NCI-H1417 (cell line): Measurements from ENCODE around the gene MLXIPL.
"Not testable (repeated sequence)": the region's sequence is repeated elsewhere in the genome, so short reads cannot be mapped to it uniquely, and the experiment has no call there.

Source experiments
- DNase-seq, 3 experiments: peaks; one replicate each; lab custom pipeline; 2025; lab: John Stamatoyannopoulos, UW

MLXIPL gene

DNA sequence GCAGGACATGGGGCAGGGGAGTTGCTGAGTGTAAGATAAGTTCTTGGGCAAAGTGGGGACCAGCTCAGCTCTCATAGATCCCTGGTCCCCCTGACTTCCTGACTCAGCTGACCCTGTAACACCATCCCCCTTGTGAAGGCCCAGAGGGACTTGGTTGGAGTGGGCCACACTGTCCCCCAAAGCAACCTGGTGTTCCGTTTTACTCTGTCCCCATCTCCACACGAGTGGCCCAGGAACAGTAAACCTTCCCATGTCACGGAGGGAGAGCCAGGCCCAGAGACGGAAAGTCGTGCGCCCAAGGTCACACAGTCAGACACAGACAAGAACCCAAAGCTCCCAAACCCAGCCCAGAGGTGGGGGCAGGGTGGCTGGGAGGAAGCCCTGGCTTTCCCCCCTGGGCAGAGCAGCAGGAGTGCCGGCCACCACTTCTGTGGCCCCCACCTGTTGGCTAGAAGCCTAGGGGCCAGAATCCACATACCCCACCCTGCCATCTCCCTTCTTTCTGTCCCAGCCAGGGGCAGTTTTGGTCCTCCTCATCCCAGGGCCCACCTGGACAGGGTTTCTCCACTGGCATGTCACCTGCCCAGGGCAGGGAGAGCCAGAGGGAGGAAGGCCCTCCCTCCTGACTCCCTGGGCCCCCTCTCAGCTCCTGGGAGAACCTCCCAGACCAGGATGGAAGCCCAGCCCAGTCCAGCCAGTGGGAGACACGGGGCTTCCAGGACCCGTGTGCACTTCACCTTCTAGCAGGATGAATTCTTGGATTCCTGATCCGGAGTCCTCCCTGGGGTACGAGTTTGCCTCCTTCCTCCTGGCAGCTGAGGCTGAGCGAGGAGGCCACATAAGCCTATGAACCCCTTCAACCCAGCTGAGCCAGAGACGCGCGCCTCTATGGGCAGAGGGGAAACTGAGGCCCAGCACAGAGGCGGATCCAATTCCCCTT is 22.7 kb upstream of the MLXIPL start:
- DNase-seq, result peak in 1 of 3 experiments; percentile 55

DNA sequence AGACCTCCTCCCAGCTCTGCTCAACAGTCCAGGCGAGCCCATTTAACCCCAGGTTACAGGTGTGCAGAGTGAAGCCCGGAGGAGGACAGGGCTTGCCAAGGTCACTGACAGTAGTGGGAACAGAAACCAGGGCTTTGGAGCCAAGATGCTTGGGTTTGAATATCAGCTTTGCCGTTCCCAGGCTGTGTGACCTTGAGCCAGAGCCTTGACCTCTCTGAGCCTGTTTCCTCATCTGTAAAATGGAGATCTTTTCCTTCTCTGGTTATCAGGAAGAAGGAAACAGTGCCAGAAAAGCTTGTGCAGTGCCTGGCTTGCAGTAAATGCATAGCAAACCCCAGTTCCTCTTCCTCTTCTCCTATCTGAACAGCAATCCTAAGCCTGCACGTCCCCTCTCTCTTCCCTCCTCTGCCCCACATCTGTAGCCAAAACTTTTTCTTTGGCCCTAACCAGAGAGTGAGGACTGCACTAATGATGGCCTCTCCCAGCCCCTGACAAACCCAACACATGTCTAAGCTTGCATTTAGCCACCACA is 21.4 kb upstream of the MLXIPL start:
- no peak for DNase-seq

DNA sequence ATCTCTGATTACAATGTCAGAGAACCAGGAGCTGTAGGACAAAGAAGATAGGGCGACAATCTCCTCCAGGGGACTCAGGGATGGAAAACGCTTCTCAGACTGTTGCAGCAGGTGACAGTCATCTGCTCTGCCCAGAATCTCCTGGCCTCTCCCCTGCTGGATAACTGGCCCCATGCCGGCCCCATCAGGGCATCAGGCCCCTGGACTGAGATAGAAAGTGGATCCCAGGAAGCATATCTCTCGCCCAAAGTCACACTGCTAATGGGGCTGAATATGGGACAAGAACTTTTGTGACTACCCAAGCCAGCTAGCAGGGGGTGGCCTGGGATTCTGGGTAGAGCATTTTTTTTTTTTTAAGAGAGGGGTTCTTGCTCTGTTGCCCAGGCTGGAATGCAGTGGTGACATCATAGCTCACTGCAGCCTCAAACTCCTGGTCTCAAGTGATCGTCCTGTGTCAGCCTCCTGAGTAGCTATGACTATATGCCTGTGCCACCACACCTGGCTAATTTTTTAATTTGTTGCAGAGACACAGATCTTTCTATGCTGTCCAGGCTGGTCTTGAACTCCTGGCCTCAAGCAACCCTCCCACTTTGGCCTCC is 20.5 kb upstream of the MLXIPL start:
- no peak for DNase-seq

DNA sequence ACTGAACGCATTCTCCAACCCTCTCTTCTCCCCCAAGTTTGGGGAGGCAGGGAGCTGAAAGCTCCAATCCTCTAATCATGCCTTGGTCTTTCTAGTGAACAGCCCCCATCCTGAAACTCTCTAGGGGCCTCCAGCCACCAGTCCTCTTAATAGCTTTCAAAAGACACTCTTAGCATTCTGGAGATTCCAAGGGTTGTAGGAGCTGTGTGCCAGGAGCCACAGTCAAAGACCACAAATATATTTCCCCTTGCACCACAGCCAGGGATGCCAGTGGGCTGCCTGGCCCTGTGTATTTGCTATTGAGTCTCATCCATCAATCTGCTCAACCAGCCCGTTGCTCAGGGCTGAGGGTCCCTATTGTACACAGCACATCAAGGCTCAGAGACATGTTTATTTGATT is 18.5 kb upstream of the MLXIPL start:
- DNase-seq, result no peak

DNA sequence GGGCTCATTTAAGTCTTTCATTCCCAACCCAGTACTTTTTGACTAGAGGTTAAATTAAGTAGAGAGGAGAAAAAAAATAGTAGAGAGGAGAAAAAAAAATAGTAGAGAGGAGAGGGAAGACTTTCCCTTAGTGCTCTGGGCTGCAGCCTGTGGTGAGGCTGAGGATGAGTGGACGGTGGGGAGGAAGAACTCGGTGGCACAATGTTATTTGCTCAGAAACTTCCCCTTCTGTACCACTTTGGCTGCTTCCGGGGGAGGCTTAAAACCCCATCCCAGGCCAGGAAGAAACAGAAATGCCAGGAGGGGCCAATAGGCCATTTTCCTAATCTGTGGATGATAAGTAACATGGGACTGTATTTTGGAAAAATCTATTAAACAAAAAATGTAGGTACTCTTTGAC is 14.6 kb upstream of the MLXIPL start:
- no peak for DNase-seq

DNA sequence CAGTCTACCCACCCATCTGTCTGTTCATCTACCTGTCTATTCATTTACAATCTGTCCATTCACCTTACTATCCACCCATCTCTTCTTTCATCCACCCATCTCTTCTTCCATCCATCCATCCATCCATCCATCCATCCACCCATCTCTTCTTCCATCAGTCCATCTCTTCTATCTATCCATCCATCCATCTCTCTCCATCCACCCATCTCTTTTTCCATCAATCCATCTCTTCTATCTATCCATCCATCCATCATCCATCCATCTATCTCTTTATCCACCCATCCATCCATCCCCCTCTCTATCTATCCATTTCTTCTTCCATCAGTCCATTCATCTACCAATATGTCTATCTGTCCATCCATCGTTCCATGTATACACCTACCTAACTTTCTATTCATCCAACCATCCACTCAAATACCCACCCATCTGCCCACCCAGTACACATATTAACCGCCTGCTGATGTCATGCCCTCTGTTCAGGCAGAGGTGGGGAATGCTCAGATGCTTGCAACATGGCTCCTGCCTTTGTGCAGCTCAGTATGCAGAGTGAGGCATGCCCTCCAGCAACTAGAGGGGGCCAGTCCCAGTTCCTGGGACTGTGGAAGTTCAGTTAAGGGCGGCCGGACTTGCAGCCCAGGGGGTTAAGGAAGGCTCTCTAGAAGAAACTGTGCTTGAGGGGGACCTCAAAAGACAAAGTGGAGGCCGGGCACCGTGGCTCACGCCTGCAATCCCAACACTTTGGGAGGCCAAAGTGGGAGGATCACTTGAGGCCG is 11.3 kb upstream of the MLXIPL start:
- DNase-seq, result no peak

DNA sequence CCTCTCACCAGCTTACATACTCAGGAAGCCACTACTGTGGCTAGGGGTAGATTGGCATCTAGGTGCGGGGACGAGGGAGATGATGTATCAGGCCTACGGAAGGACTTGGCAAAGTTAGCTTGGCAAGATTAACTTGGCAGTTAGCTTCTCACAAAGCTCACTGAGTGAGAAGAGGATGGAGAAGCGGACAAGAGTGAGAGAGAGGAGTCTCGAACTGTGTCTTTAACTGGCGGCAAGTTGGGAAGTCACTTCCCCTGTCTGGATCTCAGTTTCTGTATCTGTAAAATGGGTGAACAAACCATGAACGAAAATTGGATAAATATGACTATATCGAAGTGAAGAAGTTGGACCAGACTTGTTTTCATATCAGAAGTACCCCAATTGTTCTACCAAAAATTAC is 9.5 kb upstream of the MLXIPL start:
- DNase-seq, result no peak

DNA sequence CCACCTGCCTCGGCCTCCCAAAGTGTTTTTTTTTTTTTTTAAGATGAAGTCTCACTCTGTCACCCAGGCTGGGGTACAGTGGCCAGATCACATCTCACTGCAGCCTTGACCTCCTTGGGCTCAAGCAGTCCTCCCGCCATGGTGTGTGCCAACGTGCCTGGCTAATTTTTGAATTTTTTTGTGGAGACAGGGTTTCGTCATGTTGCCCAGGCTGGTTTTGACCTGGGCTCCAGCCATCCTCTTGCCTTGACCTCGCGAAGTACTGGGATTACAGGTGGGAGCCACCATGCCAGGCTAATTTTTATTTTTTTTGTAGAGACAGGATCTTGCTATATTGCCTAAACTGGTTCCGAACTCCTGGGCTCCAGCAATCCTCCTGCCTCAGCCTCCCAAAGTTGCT is 9.0 kb upstream of the MLXIPL start:
- DNase-seq, result no peak

DNA sequence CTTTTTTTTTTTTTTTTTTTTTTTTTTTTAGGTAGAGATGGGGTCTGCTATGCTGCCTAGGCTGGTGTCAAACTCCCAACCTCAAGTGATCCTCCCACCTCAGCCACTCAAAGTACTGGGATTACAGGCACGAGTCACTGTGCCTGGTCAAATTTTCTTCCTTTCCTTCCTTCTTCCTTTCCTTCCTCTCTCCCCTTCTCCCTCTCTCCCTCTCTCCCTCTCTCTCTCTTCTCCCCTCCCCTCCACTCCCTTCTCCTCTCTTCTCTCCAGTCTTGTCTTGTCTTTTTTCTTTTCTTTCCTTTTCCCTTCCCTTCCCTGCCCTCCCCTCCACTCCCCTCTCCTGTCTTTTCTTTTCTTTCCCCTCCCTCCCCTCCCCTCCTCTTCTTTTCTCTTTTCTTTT is 7.2 kb upstream of the MLXIPL start:
- no peak for DNase-seq

DNA sequence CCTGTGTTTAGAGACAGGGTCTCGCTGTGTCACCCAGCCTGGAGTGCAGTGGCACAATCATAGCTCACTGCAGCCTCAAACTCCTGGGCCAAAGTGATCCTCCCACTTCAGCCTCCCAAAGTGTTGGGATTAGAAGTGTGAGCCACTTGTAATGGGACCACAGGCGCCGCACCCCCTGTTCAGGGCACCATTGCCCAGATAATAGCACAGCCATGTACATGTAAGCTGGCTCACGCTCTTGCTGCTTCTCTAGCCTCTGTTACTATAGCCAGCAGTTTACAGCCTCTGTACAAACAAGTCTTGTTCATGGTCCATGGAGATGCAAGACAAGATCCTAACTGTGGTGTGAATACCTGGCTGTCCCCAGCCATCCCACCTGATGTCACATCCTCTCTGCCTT is 4.2 kb upstream of the MLXIPL start:
- no peak for DNase-seq

DNA sequence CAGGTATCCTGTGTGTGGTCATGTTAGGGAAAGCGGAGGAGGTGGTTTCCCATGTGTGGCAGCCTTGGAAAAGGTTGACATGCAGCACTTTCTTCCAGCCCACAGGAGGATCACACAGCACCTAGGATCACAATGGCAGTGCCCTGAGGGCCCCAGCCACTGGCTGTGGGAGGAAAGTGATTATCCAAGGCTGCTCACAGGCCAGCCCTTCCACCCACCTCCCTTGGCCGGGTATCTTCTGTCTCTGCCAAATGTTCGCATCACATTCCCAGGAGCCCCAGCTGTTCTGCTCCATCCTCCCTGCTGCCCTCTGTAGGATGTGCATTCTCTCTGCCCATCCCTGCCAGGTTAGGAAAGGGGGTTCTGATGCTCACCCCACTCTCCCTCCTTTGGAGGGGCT is 2.5 kb upstream of the MLXIPL start:
- no peak for DNase-seq

DNA sequence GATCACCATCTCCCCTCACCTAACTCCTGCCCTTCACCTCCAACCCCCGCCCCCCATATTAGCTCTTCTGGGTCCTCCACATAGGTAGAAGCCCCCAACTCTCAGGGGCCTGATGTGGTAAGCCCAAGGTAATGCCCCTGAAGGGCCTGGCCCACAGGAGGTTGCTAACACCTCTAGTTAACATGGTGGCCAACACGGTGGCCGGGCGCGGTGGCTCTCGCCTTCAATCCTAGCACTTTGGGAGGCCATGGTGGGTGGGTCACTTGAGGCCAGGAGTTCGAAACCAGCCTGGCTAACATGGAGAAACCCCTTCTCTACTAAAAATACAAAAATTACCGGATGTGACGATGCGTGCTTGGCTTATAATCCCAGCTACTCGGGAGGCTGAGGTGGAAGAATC is 954 bp upstream of the MLXIPL start:
- no peak for DNase-seq

DNA sequence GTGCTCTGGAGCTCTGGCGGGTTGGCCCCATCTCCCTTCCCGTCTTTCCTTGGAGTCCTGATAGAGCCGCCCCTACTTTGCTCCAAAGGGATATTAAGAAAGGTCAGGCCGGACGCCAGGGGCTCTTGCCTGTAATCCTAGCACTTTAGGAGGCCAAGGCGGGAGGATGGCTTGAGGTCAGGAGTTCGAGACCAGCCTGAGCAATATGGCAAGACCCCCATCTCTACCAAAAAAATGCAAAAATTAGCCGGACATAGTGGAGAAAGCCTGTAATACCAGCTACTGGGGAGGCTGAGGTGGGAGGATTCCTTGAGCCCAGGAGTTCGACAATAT is 313 bp upstream of the MLXIPL start:
- no peak for DNase-seq

DNA sequence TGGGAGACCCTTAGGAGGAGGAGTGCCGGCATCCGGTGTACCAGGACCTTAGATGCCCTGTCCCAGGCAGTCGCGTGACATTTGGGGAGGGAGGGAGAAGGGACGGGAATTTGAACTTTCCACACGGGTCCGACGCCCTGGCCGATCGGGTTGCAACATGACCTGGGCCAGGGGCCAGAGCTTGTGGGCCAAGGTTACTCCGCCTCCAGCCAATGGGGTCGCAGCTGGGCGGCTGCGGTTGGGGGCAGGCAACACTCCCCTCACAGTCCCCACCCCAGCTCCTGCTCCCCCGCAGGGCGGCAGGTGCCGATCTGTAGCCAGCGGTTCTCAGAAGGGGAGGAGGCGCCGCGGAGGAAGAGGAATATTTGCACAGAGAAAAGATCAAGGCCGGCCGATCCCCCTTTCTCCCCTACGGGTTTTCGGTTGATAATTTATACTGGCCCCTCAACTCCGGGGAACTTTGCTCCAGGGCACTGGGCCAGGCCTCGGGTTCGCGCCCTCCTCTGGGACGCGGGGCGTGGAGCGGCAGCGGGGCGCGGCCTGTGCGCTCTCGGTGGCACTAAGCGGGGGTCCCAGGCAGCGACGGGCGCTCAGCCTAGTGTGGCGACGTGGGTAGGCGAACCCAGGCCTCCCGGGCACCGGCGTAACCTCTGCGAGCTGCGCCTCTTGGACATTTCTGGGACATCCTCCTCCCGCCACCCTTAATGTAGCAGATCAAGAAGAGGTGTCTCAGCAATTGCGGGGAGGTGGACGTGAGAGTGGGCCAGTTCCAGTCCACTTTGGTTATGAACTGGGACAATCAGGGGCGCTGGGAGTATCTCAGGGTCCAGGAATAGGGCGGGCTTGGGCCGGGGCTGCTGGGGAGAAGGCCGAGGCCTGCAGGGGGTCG is 1.2 kb downstream of the MLXIPL start:
- no peak for DNase-seq

DNA sequence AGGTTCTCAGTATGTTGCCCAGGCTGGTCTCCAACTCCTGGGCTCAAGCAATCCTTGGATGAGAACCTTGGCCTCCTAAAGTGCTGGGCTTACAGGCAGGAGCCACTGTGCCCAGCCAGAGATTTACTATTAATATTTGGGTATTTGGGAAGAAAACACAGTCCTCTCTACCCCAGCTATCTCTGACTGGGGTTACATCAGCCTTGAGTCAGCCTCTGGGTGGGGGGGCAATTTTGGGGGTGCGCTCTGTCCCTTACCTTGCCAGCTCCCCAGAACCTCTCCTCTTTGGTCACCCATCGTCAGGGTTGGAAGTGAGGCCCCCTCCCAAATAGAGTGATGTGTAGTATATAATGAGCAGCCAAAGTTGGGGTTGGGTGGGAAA is 1.8 kb downstream of the MLXIPL start:
- DNase-seq, result no peak

DNA sequence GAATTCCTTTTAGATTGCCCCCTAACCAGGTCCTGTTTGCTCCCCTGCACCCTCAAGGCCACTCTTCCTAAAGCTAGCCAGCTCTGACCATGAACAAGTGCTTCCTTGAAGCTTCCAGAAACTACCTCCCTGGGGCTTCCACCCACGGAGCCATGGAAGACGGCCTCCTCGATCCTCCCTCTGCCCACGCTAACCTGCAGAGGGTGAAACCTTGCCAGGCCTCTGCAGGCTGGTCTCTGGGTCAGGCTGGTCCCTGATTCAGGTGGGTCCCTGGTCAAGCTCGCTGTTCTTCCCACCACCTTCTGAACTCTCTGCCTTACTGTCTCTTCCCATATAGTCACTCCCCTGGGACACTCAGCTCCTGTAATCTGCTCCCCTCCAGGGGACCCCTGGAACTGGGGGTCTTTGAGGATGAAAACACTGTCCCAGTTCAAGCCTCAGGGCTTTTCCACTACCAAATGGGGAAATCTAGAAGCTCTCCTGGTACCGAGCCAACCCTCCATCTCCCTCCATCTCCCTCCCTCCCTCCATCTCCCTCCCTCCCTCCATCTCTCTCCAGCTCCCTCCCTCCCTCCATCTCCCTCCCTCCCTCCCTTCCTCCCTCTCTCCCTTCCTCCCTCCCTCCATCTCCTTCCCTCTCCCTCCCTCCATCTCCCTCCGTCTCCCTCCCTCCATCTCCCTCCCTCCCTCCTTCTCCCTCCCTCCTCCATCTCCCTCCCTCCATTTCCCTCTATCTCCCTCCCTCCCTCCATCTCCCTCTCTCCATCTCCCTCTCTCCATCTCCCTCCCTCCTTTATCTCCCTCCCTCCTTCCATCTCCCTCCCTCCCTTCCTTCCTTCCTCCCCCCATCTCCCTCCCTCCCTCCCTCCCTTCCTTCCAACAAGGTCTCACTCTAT is 2.9 kb downstream of the MLXIPL start:
- no peak for DNase-seq

DNA sequence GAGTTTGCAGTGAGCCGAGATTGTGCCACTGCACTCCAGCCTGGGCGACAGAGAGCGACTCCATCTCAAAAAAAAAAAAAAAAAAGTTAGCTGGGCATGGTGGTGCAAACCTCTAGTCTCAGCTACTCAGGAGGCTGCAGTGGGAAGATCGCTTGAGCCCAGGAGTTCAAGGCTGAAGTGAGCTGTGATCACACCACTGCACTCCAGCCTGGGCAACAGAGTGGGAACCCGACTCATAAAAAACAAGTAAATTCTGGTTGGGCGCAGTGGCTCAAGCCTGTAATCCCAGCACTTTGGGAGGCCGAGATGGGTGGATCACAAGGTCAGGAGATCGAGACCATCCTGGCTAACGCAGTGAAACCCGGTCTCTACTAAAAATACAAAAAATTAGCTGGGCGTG is 4.9 kb downstream of the MLXIPL start:
- DNase-seq, result not testable (repeated sequence)

DNA sequence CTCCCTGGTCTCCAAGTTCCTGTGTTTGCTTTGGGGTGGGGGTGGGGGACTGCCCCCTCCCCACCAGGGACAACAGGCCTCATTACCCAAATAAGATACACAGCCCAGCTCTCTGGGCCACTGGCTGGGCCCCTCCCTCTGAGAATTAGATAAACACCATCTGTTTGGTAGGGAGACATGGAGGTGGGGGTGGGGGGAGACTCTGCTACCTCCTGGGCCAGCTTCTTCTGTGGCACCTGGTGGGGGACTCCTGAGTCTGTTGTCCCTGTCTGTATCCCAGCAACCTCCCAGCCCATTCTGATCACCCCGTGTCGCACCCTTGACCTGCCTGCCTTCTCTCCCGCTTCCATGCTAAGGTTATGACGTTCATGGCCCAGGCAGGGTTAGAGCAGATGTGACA is 5.8 kb downstream of the MLXIPL start:
- DNase-seq, result peak in 1 of 3 experiments; percentile 24

DNA sequence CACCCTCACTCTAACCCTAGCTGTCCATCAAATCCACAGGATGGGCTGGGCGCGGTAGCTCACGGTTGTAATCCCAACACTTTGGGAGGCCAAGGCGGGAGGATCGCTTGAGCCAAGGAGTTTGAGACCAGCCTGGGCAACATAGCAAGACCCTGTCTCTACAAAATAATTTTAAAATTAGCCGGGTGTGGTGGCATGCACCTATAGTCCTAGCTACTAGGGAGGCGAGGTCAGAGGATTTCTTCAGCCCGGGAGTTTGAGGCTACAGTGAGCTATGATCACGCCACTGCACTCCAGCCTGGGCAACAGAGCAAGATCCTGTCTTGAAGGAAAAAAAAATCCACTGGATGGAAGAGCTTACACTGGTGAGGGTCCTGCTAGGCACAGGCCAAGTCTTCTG is 6.8 kb downstream of the MLXIPL start:
- DNase-seq, result not testable (repeated sequence)

DNA sequence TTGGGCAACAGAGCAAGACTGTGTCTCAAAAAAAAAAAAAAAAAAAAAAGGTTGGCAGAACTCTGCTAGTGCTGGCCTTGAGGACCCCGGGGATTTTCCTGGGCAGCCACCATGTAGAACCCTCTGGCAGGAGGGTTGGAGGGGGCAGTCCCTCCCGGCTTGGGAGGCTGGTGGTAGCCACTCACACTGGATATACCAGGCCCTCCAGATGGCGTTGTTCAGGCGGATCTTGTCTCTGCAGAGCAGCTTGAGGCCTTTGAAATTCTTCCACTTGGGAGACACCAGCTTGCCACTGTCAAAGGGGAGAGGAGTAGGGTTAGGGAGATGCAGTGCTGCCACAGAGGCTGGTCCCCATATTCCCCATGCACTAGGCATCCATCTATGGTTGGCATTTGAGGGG is 8.4 kb downstream of the MLXIPL start:
- DNase-seq, result no peak

DNA sequence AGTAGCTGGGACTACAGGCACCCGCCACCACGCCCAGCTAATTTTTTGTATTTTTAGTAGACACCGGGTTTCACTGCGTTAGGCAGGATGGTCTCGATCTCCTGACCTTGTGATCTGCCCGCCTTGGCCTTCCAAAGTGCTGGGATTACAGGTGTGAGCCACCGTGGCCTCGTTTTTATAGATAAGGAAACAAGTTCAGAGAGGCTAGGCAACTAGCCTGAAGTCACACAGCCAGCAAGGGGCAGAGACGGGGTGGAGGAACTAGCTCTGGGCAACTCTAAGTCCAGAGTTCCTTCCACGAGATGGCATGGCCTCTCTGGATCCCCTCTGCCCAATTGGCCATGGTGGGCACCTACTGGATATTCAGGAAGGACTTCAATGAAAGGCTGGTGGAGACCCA is 9.4 kb downstream of the MLXIPL start:
- DNase-seq, result not testable (repeated sequence)
